ENCODE measurements around the gene PHF2.

DNA sequence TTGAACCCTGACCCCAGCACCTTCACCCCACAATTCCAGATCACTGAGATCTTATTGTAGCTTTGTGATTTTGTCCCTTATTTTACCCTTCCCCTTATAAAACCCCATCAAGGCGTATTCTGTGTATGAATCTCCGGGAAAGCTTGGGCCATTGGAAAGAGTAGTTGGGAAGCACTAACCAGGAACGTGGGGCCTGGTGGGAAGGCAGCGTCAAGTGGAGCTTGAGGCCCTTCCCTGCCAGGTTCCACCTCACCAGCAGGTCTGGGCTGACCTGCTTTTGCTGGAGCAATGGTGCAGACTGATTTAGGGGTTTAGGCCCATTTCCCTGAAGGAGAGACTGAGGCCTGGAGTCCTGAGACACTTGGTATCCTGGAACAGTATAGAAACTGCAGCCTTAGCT is 9.3 kb downstream of the PHF2 start:
- TF ChIP-seq, protein P1, sequence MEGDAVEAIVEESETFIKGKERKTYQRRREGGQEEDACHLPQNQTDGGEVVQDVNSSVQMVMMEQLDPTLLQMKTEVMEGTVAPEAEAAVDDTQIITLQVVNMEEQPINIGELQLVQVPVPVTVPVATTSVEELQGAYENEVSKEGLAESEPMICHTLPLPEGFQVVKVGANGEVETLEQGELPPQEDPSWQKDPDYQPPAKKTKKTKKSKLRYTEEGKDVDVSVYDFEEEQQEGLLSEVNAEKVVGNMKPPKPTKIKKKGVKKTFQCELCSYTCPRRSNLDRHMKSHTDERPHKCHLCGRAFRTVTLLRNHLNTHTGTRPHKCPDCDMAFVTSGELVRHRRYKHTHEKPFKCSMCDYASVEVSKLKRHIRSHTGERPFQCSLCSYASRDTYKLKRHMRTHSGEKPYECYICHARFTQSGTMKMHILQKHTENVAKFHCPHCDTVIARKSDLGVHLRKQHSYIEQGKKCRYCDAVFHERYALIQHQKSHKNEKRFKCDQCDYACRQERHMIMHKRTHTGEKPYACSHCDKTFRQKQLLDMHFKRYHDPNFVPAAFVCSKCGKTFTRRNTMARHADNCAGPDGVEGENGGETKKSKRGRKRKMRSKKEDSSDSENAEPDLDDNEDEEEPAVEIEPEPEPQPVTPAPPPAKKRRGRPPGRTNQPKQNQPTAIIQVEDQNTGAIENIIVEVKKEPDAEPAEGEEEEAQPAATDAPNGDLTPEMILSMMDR (IDR thresholded peaks at IDR 0.05; ENCODE audit: insufficient read depth, low read length): no peak
- TF ChIP-seq, protein P2, sequence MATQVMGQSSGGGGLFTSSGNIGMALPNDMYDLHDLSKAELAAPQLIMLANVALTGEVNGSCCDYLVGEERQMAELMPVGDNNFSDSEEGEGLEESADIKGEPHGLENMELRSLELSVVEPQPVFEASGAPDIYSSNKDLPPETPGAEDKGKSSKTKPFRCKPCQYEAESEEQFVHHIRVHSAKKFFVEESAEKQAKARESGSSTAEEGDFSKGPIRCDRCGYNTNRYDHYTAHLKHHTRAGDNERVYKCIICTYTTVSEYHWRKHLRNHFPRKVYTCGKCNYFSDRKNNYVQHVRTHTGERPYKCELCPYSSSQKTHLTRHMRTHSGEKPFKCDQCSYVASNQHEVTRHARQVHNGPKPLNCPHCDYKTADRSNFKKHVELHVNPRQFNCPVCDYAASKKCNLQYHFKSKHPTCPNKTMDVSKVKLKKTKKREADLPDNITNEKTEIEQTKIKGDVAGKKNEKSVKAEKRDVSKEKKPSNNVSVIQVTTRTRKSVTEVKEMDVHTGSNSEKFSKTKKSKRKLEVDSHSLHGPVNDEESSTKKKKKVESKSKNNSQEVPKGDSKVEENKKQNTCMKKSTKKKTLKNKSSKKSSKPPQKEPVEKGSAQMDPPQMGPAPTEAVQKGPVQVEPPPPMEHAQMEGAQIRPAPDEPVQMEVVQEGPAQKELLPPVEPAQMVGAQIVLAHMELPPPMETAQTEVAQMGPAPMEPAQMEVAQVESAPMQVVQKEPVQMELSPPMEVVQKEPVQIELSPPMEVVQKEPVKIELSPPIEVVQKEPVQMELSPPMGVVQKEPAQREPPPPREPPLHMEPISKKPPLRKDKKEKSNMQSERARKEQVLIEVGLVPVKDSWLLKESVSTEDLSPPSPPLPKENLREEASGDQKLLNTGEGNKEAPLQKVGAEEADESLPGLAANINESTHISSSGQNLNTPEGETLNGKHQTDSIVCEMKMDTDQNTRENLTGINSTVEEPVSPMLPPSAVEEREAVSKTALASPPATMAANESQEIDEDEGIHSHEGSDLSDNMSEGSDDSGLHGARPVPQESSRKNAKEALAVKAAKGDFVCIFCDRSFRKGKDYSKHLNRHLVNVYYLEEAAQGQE (IDR thresholded peaks at IDR 0.05; ENCODE audit: insufficient replicate concordance, low read depth): no peak
- TF ChIP-seq POLR2AphosphoS5 (IDR thresholded peaks at IDR 0.05; ENCODE audit: low read depth): no peak
- no peak for TF ChIP-seq GABPA (IDR thresholded peaks at IDR 0.05; ENCODE audit: low read depth)
